Dendritic cell treated with granulocyte-macrophage colony-stimulating factor and Interleukin-4, amounts not matched to agents 40 ng/mL and 50 ng/mL, for 4 days (primary cell): ENCODE results near the gene ADH1C.

Source experiments
- H3K27ac Mint-ChIP-seq: one replicate; pipeline ENCODE4 v1.8.0; 2022; ENCODE audit warnings: mild to moderate bottlenecking, mixed read lengths
- H3K27me3 Mint-ChIP-seq: one replicate; pipeline ENCODE4 v1.8.0; 2022; ENCODE audit warnings: mild to moderate bottlenecking, mixed read lengths
- H3K36me3 Mint-ChIP-seq: one replicate; pipeline ENCODE4 v1.8.0; 2022; ENCODE audit warnings: low read depth, mixed read lengths
- H3K4me1 Mint-ChIP-seq: one replicate; pipeline ENCODE4 v1.8.0; 2022; ENCODE audit warnings: low read depth, mixed read lengths
- H3K4me3 Mint-ChIP-seq: one replicate; pipeline ENCODE4 v1.8.0; 2022; ENCODE audit warnings: mild to moderate bottlenecking, moderate library complexity, mixed read lengths
- H3K9me3 Mint-ChIP-seq: one replicate; pipeline ENCODE4 v1.8.0; 2022; ENCODE audit warnings: mixed read lengths
- intact Hi-C: fragments of 100-400 bp; cut with micrococcal nuclease; formaldehyde crosslinking; loops from one replicate; pipeline ENCODE4 v1.15.0; 2022

Gene ADH1C

GRCh38 chr4:99352602-99353537 is at the start of gene ADH1C:
Gene ADH1C (minus strand): TSS chr4:99352746. CDS start chr4:99352675, 71 bp downstream.
- H3K9me3 Mint-ChIP-seq = peaks cover 45% of the 10 kb centered on the region
- H3K4me3 Mint-ChIP-seq = no peak within 1 kb of the TSS

GRCh38 chr4:99400831-99401230 is 48.3 kb upstream of the ADH1C start:
- intact Hi-C loops = no loop called here
- Mint-ChIP-seq H3K27me3 (no peaks in the 10 kb centered on the region), H3K4me1 (peaks cover 19% of the 10 kb centered on the region), H3K9me3 (no peaks in the 10 kb centered on the region), H3K27ac (no peak overlapping the region), H3K4me3 (no peak overlapping the region), H3K36me3 (no peaks in the 10 kb centered on the region)

More at GRCh38 chr4:99352602-99353537, at the start of gene ADH1C:
- H3K36me3 Mint-ChIP-seq = no peaks in the 10 kb centered on the region
- no peaks in the 10 kb centered on the region for H3K27me3 Mint-ChIP-seq
- intact Hi-C loops = no loop called here
- no peaks in the 10 kb centered on the region for H3K4me1 Mint-ChIP-seq
- no peak within 1 kb of the TSS for H3K27ac Mint-ChIP-seq

- Mint-ChIP-seq H3K36me3 (no peaks in the 10 kb centered on the region), H3K27me3 (no peaks in the 10 kb centered on the region), H3K9me3 (no peaks in the 10 kb centered on the region), H3K4me1 (peaks cover 8% of the 10 kb centered on the region), H3K27ac (no peak overlapping the region), H3K4me3 (no peak overlapping the region)
- intact Hi-C loops = no loop called here
Observed at GRCh38 chr4:99399017-99399416, 46.5 kb upstream of the ADH1C start.

- intact Hi-C loops = no loop called here
- H3K27me3 Mint-ChIP-seq = no peaks in the 10 kb centered on the region
- peaks cover 7% of the 10 kb centered on the region for H3K4me1 Mint-ChIP-seq
- no peak overlapping the region for H3K4me3 Mint-ChIP-seq
- H3K36me3 Mint-ChIP-seq = no peaks in the 10 kb centered on the region
- H3K27ac Mint-ChIP-seq = no peak overlapping the region
- peaks cover 12% of the 10 kb centered on the region for H3K9me3 Mint-ChIP-seq
Observed at GRCh38 chr4:99395595-99396364, 43.2 kb upstream of the ADH1C start.

GRCh38 chr4:99394896-99395295 is 42.4 kb upstream of the ADH1C start:
- Mint-ChIP-seq H3K36me3 (no peaks in the 10 kb centered on the region), H3K27ac (no peak overlapping the region), H3K4me1 (no peaks in the 10 kb centered on the region), H3K4me3 (no peak overlapping the region), H3K27me3 (no peaks in the 10 kb centered on the region), H3K9me3 (peaks cover 18% of the 10 kb centered on the region)
- intact Hi-C loops = no loop called here

GRCh38 chr4:99390055-99390454 is 37.5 kb upstream of the ADH1C start:
- H3K4me3 Mint-ChIP-seq = no peak overlapping the region
- peaks cover 18% of the 10 kb centered on the region for H3K9me3 Mint-ChIP-seq
- H3K27me3 Mint-ChIP-seq = no peaks in the 10 kb centered on the region
- intact Hi-C loops = no loop called here
- no peaks in the 10 kb centered on the region for H3K4me1 Mint-ChIP-seq
- H3K27ac Mint-ChIP-seq = no peak overlapping the region
- H3K36me3 Mint-ChIP-seq = no peaks in the 10 kb centered on the region

GRCh38 chr4:99389606-99390005 is 37.1 kb upstream of the ADH1C start:
- no peaks in the 10 kb centered on the region for H3K27me3 Mint-ChIP-seq
- H3K4me1 Mint-ChIP-seq = no peaks in the 10 kb centered on the region
- H3K4me3 Mint-ChIP-seq = no peak overlapping the region
- intact Hi-C loops = no loop called here
- H3K27ac Mint-ChIP-seq = no peak overlapping the region
- H3K36me3 Mint-ChIP-seq = no peaks in the 10 kb centered on the region
- peaks cover 18% of the 10 kb centered on the region for H3K9me3 Mint-ChIP-seq

- Mint-ChIP-seq H3K4me3 (no peak overlapping the region), H3K27ac (no peak overlapping the region), H3K36me3 (no peaks in the 10 kb centered on the region), H3K9me3 (peaks cover 10% of the 10 kb centered on the region), H3K4me1 (no peaks in the 10 kb centered on the region), H3K27me3 (no peaks in the 10 kb centered on the region)
- intact Hi-C loops = no loop called here
Observed at GRCh38 chr4:99383833-99384392, 31.4 kb upstream of the ADH1C start.

- H3K36me3 Mint-ChIP-seq = no peaks in the 10 kb centered on the region
- no peaks in the 10 kb centered on the region for H3K27me3 Mint-ChIP-seq
- peaks cover 10% of the 10 kb centered on the region for H3K9me3 Mint-ChIP-seq
- no peak overlapping the region for H3K27ac Mint-ChIP-seq
- no peaks in the 10 kb centered on the region for H3K4me1 Mint-ChIP-seq
- H3K4me3 Mint-ChIP-seq = no peak overlapping the region
- intact Hi-C loops = no loop called here
Observed at GRCh38 chr4:99383399-99383798, 30.9 kb upstream of the ADH1C start.

GRCh38 chr4:99382745-99383360 is 30.3 kb upstream of the ADH1C start:
- intact Hi-C loops = no loop called here
- peaks cover 10% of the 10 kb centered on the region for H3K9me3 Mint-ChIP-seq
- no peak overlapping the region for H3K4me3 Mint-ChIP-seq
- H3K4me1 Mint-ChIP-seq = no peaks in the 10 kb centered on the region
- no peak overlapping the region for H3K27ac Mint-ChIP-seq
- H3K27me3 Mint-ChIP-seq = no peaks in the 10 kb centered on the region
- no peaks in the 10 kb centered on the region for H3K36me3 Mint-ChIP-seq

GRCh38 chr4:99381588-99382175 is 29.1 kb upstream of the ADH1C start:
- H3K4me3 Mint-ChIP-seq = no peak overlapping the region
- no peaks in the 10 kb centered on the region for H3K36me3 Mint-ChIP-seq

GRCh38 chr4:99379571-99379970 is 27.0 kb upstream of the ADH1C start:
- Mint-ChIP-seq H3K9me3 (peaks cover 22% of the 10 kb centered on the region), H3K4me3 (no peak overlapping the region), H3K4me1 (no peaks in the 10 kb centered on the region), H3K27me3 (no peaks in the 10 kb centered on the region), H3K27ac (no peak overlapping the region), H3K36me3 (no peaks in the 10 kb centered on the region)
- intact Hi-C loops = no loop called here

More at GRCh38 chr4:99381588-99382175, 29.1 kb upstream of the ADH1C start:
- H3K27me3 Mint-ChIP-seq = no peaks in the 10 kb centered on the region
- peaks cover 10% of the 10 kb centered on the region for H3K9me3 Mint-ChIP-seq
- intact Hi-C loops = no loop called here
- no peak overlapping the region for H3K27ac Mint-ChIP-seq
- no peaks in the 10 kb centered on the region for H3K4me1 Mint-ChIP-seq

GRCh38 chr4:99378876-99379275 is 26.3 kb upstream of the ADH1C start:
- Mint-ChIP-seq H3K36me3 (no peaks in the 10 kb centered on the region), H3K27ac (no peak overlapping the region), H3K4me1 (no peaks in the 10 kb centered on the region), H3K4me3 (no peak overlapping the region), H3K9me3 (peaks cover 22% of the 10 kb centered on the region), H3K27me3 (no peaks in the 10 kb centered on the region)
- intact Hi-C loops = no loop called here
